Stimulated activated CD8-positive, alpha-beta memory T cell treated with anti-CD3 and anti-CD28 coated beads, Interleukin-12 subunit alpha, Interleukin-12 subunit beta, amount 100 ng/mL, for 24 hours (primary cell): Measurements from ENCODE around the gene LTBP2.
"Not testable (repeated sequence)": the region's sequence is repeated elsewhere in the genome, so short reads cannot be mapped to it uniquely, and the experiment has no call there.

Experiments
- DNase-seq: peaks from one replicate; pipeline ENCODE4 v3.0.0-alpha.2; 2020; ENCODE audit errors: extremely low read depth

The LTBP2 gene

GRCh38 chr14:74482571-74482970, 129.5 kb downstream of the LTBP2 start:
- DNase-seq, result no peak

- DNase-seq, result no peak
Observed at GRCh38 chr14:74480046-74480445, 132.0 kb downstream of the LTBP2 start.

GRCh38 chr14:74478996-74479635, 132.9 kb downstream of the LTBP2 start:
- no peak for DNase-seq

GRCh38 chr14:74476607-74477006, 135.4 kb downstream of the LTBP2 start:
- DNase-seq, result no peak

GRCh38 chr14:74476107-74476506, 135.9 kb downstream of the LTBP2 start:
- no peak for DNase-seq

GRCh38 chr14:74475678-74476077, 136.4 kb downstream of the LTBP2 start:
- no peak for DNase-seq

- DNase-seq, result no peak
Observed at GRCh38 chr14:74474376-74474775, 137.7 kb downstream of the LTBP2 start.

- no peak for DNase-seq
Observed at GRCh38 chr14:74472601-74473000, 139.4 kb downstream of the LTBP2 start.

- DNase-seq, result no peak
Observed at GRCh38 chr14:74469548-74470518, 142.2 kb downstream of the LTBP2 start.

GRCh38 chr14:74468513-74468912, 143.5 kb downstream of the LTBP2 start:
- DNase-seq, result no peak

- no peak for DNase-seq
Observed at GRCh38 chr14:74465335-74465734, 146.7 kb downstream of the LTBP2 start.

GRCh38 chr14:74464785-74465184, 147.3 kb downstream of the LTBP2 start:
- no peak for DNase-seq

GRCh38 chr14:74463697-74464096, 148.3 kb downstream of the LTBP2 start:
- DNase-seq, result no peak

- no peak for DNase-seq
Observed at GRCh38 chr14:74462993-74463392, 149.0 kb downstream of the LTBP2 start.

- DNase-seq, result no peak
Observed at GRCh38 chr14:74459976-74460375, 152.1 kb downstream of the LTBP2 start.

- no peak for DNase-seq
Observed at GRCh38 chr14:74459289-74459946, 152.6 kb downstream of the LTBP2 start.

GRCh38 chr14:74457565-74457895, 154.5 kb downstream of the LTBP2 start:
- DNase-seq, result no peak

- DNase-seq, result no peak
Observed at GRCh38 chr14:74456684-74457564, 155.1 kb downstream of the LTBP2 start.

GRCh38 chr14:74454397-74454796, 157.6 kb downstream of the LTBP2 start:
- DNase-seq, result not testable (repeated sequence)
